HG03342 (cell line): ENCODE results near the gene RBM44.
A peak's percentile ranks its signal among the peaks of the same experiment; 100 is the strongest.
"Not testable (repeated sequence)": the region's sequence is repeated elsewhere in the genome, so short reads cannot be mapped to it uniquely, and the experiment has no call there.

Experiments
- ATAC-seq: cut with Tn5 transposase; IDR thresholded peaks from one replicate; pipeline ENCODE4 v1.9.1; 2021; ENCODE audit warnings: mild to moderate bottlenecking, moderate library complexity; ENCODE audit not compliant: unreplicated experiment

RBM44 gene

GRCh38 chr2:237798236-237799059 lies at the start of gene RBM44:
Gene RBM44, plus strand, starts transcription at chr2:237798779. Its CDS starts 14,831 bp downstream, at chr2:237813610.
- no peak for ATAC-seq

GRCh38 chr2:237749002-237749401 lies 49.6 kb upstream of the RBM44 start:
- no peak for ATAC-seq

- ATAC-seq = no peak
Measured at GRCh38 chr2:237749961-237750360, 48.6 kb upstream of the RBM44 start.

GRCh38 chr2:237750441-237750840 lies 48.1 kb upstream of the RBM44 start:
- ATAC-seq = not testable (repeated sequence)

GRCh38 chr2:237752761-237753165 lies 45.8 kb upstream of the RBM44 start:
- ATAC-seq = peak; percentile 95

GRCh38 chr2:237754182-237754581 lies 44.4 kb upstream of the RBM44 start:
- ATAC-seq = no peak

GRCh38 chr2:237754626-237755248 lies 43.8 kb upstream of the RBM44 start:
- no peak for ATAC-seq

GRCh38 chr2:237757616-237758015 lies 41.0 kb upstream of the RBM44 start:
- no peak for ATAC-seq

- no peak for ATAC-seq
Measured at GRCh38 chr2:237758185-237758584, 40.4 kb upstream of the RBM44 start.

- ATAC-seq = no peak
Measured at GRCh38 chr2:237759176-237759575, 39.4 kb upstream of the RBM44 start.

- ATAC-seq = no peak
Measured at GRCh38 chr2:237760506-237761502, 37.8 kb upstream of the RBM44 start.

GRCh38 chr2:237762291-237763182 lies 36.0 kb upstream of the RBM44 start:
- not testable (repeated sequence) for ATAC-seq

GRCh38 chr2:237763812-237764211 lies 34.8 kb upstream of the RBM44 start:
- ATAC-seq = no peak

GRCh38 chr2:237765122-237765521 lies 33.5 kb upstream of the RBM44 start:
- not testable (repeated sequence) for ATAC-seq

- no peak for ATAC-seq
Measured at GRCh38 chr2:237765875-237766274, 32.7 kb upstream of the RBM44 start.

GRCh38 chr2:237766340-237766739 lies 32.2 kb upstream of the RBM44 start:
- ATAC-seq = no peak

- no peak for ATAC-seq
Measured at GRCh38 chr2:237772513-237772912, 26.1 kb upstream of the RBM44 start.

GRCh38 chr2:237773826-237774225 lies 24.8 kb upstream of the RBM44 start:
- no peak for ATAC-seq

GRCh38 chr2:237774811-237775553 lies 23.6 kb upstream of the RBM44 start:
- ATAC-seq = peak; percentile 53
